Body of pancreas (tissue), 4 donors: ENCODE data around the gene EHMT1. TPM values are rescaled to one million over a fixed set of nuclear protein-coding genes. Genes with fewer than 3 reads are reported as not detected.

Experiments used
- ATAC-seq: fragments of 150-250 bp; one replicate; pipeline ENCODE4 v1.9.1; 2016
- DNase-seq, 4 donors: peaks; one replicate each; pipeline ENCODE4 v3.0.0-alpha.2; 2019
- H3K27ac ChIP-seq, 4 donors: fragments of 200-600 bp; sonication (generic); 1 replicate in 3 of 4; 2 replicates in 1 of 4; pipeline versions ENCODE4 v1.5.1 to v1.6.1; 2016 to 2019; ENCODE audit warnings: mild to moderate bottlenecking in 1 of 4, mixed read lengths in 1 of 4, moderate library complexity in 1 of 4
- H3K27me3 ChIP-seq, 2 donors: fragments of 200-600 bp; sonication (generic); one replicate each; pipeline ENCODE4 v1.6.0; 2016; ENCODE audit warnings: mild to moderate bottlenecking in 1 of 2
- H3K36me3 ChIP-seq, 2 donors: fragments of 200-600 bp; sonication (generic); replicated peaks in 1 of 2; 2 replicates each; pipeline ENCODE4 v1.5.1; 2016; ENCODE audit warnings: low read depth in 2 of 2; ENCODE audit not compliant: insufficient read depth in 1 of 2
- H3K4me1 ChIP-seq: fragments of 200-600 bp; sonication (generic); one replicate; pipeline ENCODE4 v1.6.0; 2016
- H3K4me3 ChIP-seq, 2 donors: fragments of 200-600 bp; sonication (generic); 1 replicate in 1 of 2; 2 replicates in 1 of 2; pipeline ENCODE4 v1.5.1; 2016 to 2019
- H3K9me3 ChIP-seq, 3 donors: fragments of 200-600 bp; sonication (generic); 1 replicate in 2 of 3; 2 replicates in 1 of 3; pipeline ENCODE4 v1.5.1; 2016
- CTCF ChIP-seq, 7 experiments: fragments of 450-650 bp in 4 of 7; fragments of 200-600 bp in 3 of 7; sonication (generic) in 3 of 7; IDR thresholded peaks; one replicate each; pipeline ENCODE4 v1.5.1; 2016 to 2019; ENCODE audit warnings: antibody characterized with exemption in 7 of 7
- POLR2A ChIP-seq, 3 donors: fragments of 450-650 bp; IDR thresholded peaks; one replicate each; pipeline ENCODE4 v1.6.1; 2016; ENCODE audit warnings: antibody characterized with exemption in 3 of 3, mild to moderate bottlenecking in 2 of 3
- WGBS, 2 donors: methylation state at CpG; one replicate each; pipeline ENCODE4 v1.1.5; 2017; 5-methylcytosine and 5-hydroxymethylcytosine counted together
- intact Hi-C: fragments of 100-400 bp; cut with DNase I; formaldehyde crosslinking; loops from one replicate; pipeline ENCODE4 v1.15.1; 2023
- total RNA-seq, 2 donors: library from RNA; depleted of rRNA; stranded (reverse); fragments of >200 nt; gene quantifications; one replicate each; pipeline ENCODE4 v1.1.0, GENCODE V29; 2016

Gene EHMT1
- total RNA-seq, 2 donors from 2014 or later = 41.0 to 65.9 TPM

GRCh38 chr9:137781906-137782585 lies 163.2 kb downstream of the EHMT1 start:
- H3K27me3 ChIP-seq = no peaks in the 10 kb centered on the region
- intact Hi-C loops = no loop called here
- 96 to 97% methylated on average over 29 of the region's 29 CpGs for WGBS, 2 donors
- H3K36me3 ChIP-seq = peaks cover under 1 to 23% of the 10 kb centered on the region in 2 donors
- no peaks in the 10 kb centered on the region for H3K4me1 ChIP-seq
- H3K9me3 ChIP-seq = no peaks in the 10 kb centered on the region
- no peak overlapping the region for H3K4me3 ChIP-seq
- no peak for DNase-seq
- no peak overlapping the region for H3K27ac ChIP-seq
- TF ChIP-seq POLR2A (IDR thresholded peaks at IDR 0.05) (no peak), CTCF (IDR thresholded peaks at IDR 0.05) (no peak)
- ATAC-seq = no peak

- intact Hi-C loops = no loop called here
- H3K27ac ChIP-seq = no peak overlapping the region
- peaks cover 0 to 24% of the 10 kb centered on the region in 2 donors for H3K36me3 ChIP-seq
- no peak for DNase-seq
- ATAC-seq = no peak
- no peak for TF ChIP-seq CTCF (IDR thresholded peaks at IDR 0.05)
- TF ChIP-seq POLR2A (IDR thresholded peaks at IDR 0.05) = no peak
- no peaks in the 10 kb centered on the region for H3K27me3 ChIP-seq
- no peak overlapping the region for H3K4me3 ChIP-seq
- H3K4me1 ChIP-seq = no peaks in the 10 kb centered on the region
- WGBS, 2 donors = 89 to 91% methylated on average over 12 of the region's 12 CpGs
- no peaks in the 10 kb centered on the region for H3K9me3 ChIP-seq
Measured at GRCh38 chr9:137783521-137783920, 164.7 kb downstream of the EHMT1 start.

GRCh38 chr9:137784046-137784445 lies 165.2 kb downstream of the EHMT1 start:
- Histone ChIP-seq H3K27ac (no peak overlapping the region), H3K9me3 (no peaks in the 10 kb centered on the region), H3K27me3 (no peaks in the 10 kb centered on the region), H3K36me3 (peaks cover 0 to 19% of the 10 kb centered on the region in 2 donors), H3K4me1 (no peaks in the 10 kb centered on the region), H3K4me3 (no peak overlapping the region)
- TF ChIP-seq POLR2A (IDR thresholded peaks at IDR 0.05) (no peak), CTCF (IDR thresholded peaks at IDR 0.05) (no peak)
- WGBS, 2 donors = 78 to 91% methylated on average over 11 to 12 of the region's 12 CpGs
- DNase-seq = no peak
- intact Hi-C loops = no loop called here
- ATAC-seq = no peak

GRCh38 chr9:137784641-137785513 lies 166.1 kb downstream of the EHMT1 start:
- H3K27me3 ChIP-seq = no peaks in the 10 kb centered on the region
- no peak overlapping the region for H3K4me3 ChIP-seq
- TF ChIP-seq POLR2A (IDR thresholded peaks at IDR 0.05) (no peak), CTCF (IDR thresholded peaks at IDR 0.05) (no peak)
- intact Hi-C loops = no loop called here
- WGBS, 2 donors = 82 to 86% methylated on average over 18 to 20 of the region's 20 CpGs
- no peaks in the 10 kb centered on the region for H3K9me3 ChIP-seq
- DNase-seq (no peak), ATAC-seq (no peak)
- peaks cover 0 to 12% of the 10 kb centered on the region in 2 donors for H3K36me3 ChIP-seq
- H3K27ac ChIP-seq = no peak overlapping the region
- H3K4me1 ChIP-seq = no peaks in the 10 kb centered on the region
